HepG2 (cell line): Measurements from ENCODE around the gene CCL19. TPM values are rescaled to one million over a fixed set of nuclear protein-coding genes. Genes with fewer than 3 reads are reported as not detected.

ENCODE experiments used
- CHD4 ChIP-seq: fragments of 200-600 bp; sonication (generic); IDR thresholded peaks from 2 replicates; pipeline ENCODE4 v1.7.0; 2017; ENCODE audit warnings: mild to moderate bottlenecking, low read length, borderline replicate concordance
- GABPB1 ChIP-seq: IDR thresholded peaks from 2 replicates; pipeline ENCODE4 v1.6.1; 2016; ENCODE audit warnings: mild to moderate bottlenecking, missing genetic modification reagents, moderate library complexity, missing compliant biosample characterization
- HMG20B ChIP-seq: conservative IDR thresholded peaks from 2 replicates; pipeline ENCODE4 v1.6.1; 2016; ENCODE audit warnings: missing genetic modification reagents, missing compliant biosample characterization
- KLF15 ChIP-seq: sonication (generic); formaldehyde crosslinking; IDR thresholded peaks from 2 replicates; pipeline ENCODE4 v1.8.1; 2023; ENCODE audit warnings: borderline replicate concordance, mild to moderate bottlenecking, inconsistent platforms, missing genetic modification reagents, mixed read lengths
- MIXL1 ChIP-seq: IDR thresholded peaks from 2 replicates; pipeline ENCODE4 v1.6.1; 2016
- POLR2G ChIP-seq: fragments of 200-400 bp; formaldehyde crosslinking; IDR thresholded peaks from 2 replicates; pipeline ENCODE4 v1.6.1; 2018; ENCODE audit warnings: mild to moderate bottlenecking, low read depth, low read length, moderate library complexity
- REL ChIP-seq: sonication (generic); formaldehyde crosslinking; conservative IDR thresholded peaks from 2 replicates; pipeline ENCODE4 v1.8.0; 2022; ENCODE audit warnings: mild to moderate bottlenecking, missing genetic modification reagents, moderate library complexity
- RFXAP ChIP-seq: sonication (generic); formaldehyde crosslinking; IDR thresholded peaks from 2 replicates; pipeline ENCODE4 v1.4.0; 2020; ENCODE audit warnings: missing genetic modification reagents, borderline replicate concordance
- RXRB ChIP-seq: IDR thresholded peaks from 2 replicates; pipeline ENCODE4 v1.6.1; 2016; ENCODE audit warnings: borderline replicate concordance, missing genetic modification reagents, missing compliant biosample characterization
- SP5 ChIP-seq: IDR thresholded peaks from 2 replicates; pipeline ENCODE4 v1.6.1; 2016; ENCODE audit warnings: low read depth, borderline replicate concordance
- ZNF24 ChIP-seq: fragments of 450-650 bp; IDR thresholded peaks from 2 replicates; pipeline ENCODE4 v1.6.1; 2017; ENCODE audit warnings: antibody characterized with exemption, mild to moderate bottlenecking
- ZNF792 ChIP-seq: IDR thresholded peaks from 2 replicates; pipeline ENCODE4 v1.6.1; 2016
- ZSCAN12 ChIP-seq: sonication (generic); formaldehyde crosslinking; IDR thresholded peaks from 2 replicates; pipeline ENCODE4 v1.9.0; 2021; ENCODE audit warnings: mild to moderate bottlenecking, missing genetic modification reagents
- polyA plus RNA-seq, 8 experiments: library from polyadenylated mRNA; depleted of rRNA in 3 of 8; stranded (reverse) in 7 of 8; unstranded in 1 of 8; fragments of >200 nt; fragmentation: Illumina TruSeq in 4 of 8; extraction: Trizol in 4 of 8; gene quantifications; 2 replicates each; pipeline versions ENCODE4 v1.2.1 to v1.2.3, GENCODE V29; 2011 to 2016; ENCODE audit warnings: low read depth in 4 of 8, missing spikeins in 1 of 8, mixed read lengths in 1 of 8; ENCODE audit not compliant: insufficient read depth in 1 of 8
- total RNA-seq, 5 experiments: library from RNA; depleted of rRNA; stranded (reverse); fragments of >200 nt; fragmentation: Illumina TruSeq; extraction: Trizol; gene quantifications; 2 replicates each; pipeline ENCODE4 v1.2.3, GENCODE V29; 2016; ENCODE audit warnings: low read depth in 1 of 5
- TF ChIP-seq, protein P1 (sequence below): sonication (generic); formaldehyde crosslinking; IDR thresholded peaks from 2 replicates; pipeline ENCODE4 v1.4.0; 2020; ENCODE audit warnings: missing genetic modification reagents, mild to moderate bottlenecking, borderline replicate concordance
- TF ChIP-seq, protein P2 (sequence below): sonication (generic); formaldehyde crosslinking; IDR thresholded peaks from 2 replicates; pipeline ENCODE4 v1.5.1; 2020; ENCODE audit warnings: missing genetic modification reagents, mild to moderate bottlenecking, borderline replicate concordance
- TF ChIP-seq, protein P3 (sequence below): sonication (generic); formaldehyde crosslinking; IDR thresholded peaks from 2 replicates; pipeline ENCODE4 v1.4.0; 2020; ENCODE audit warnings: low read depth, mild to moderate bottlenecking, missing genetic modification reagents
- TF ChIP-seq, protein P4 (sequence below): sonication (generic); formaldehyde crosslinking; IDR thresholded peaks from 2 replicates; pipeline ENCODE4 v1.4.0; 2020; ENCODE audit warnings: missing genetic modification reagents, borderline replicate concordance
- TF ChIP-seq, protein P5 (sequence below): IDR thresholded peaks from 2 replicates; pipeline ENCODE4 v1.6.1; 2016; ENCODE audit warnings: mild to moderate bottlenecking

CCL19 gene
- total and polyA plus RNA-seq, 2 of the 13 experiments (the other 11 are each of a cell fraction or from before 2014, with no cell fraction given): not detected

DNA sequence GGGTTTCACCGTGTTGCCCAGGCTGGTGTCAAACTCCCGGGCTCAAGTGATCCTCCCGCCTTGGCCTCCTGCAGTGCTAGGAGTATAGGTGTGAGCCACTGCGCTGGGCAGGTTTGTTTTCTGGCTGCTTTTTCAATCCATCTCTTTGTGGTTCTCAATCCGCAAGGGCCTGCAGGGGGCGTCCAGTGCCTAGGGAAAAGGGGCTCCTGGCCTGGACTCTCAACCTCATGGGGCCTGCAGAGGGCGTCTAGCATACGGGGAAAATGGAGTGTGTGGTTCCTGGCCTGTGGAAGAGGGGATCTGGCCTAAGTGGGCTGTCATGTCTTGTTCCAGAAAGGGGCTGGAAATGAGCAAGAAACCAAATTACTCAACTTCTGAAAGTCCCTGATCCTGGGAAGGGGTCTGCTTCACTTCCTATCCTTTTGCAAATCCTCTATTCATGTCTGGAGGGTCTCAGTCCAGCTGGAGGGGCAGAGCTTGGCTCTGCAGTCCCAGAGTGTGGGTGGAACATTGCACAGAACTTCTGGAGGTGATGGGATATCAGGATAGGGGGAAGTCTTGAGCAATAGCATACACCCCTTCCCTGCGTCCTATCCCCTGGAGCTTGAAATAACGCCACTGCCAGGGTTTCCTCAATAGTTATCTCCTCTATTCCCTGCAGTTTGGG lies 15.9 kb downstream of the CCL19 start (continued):
- TF ChIP-seq, protein P1, sequence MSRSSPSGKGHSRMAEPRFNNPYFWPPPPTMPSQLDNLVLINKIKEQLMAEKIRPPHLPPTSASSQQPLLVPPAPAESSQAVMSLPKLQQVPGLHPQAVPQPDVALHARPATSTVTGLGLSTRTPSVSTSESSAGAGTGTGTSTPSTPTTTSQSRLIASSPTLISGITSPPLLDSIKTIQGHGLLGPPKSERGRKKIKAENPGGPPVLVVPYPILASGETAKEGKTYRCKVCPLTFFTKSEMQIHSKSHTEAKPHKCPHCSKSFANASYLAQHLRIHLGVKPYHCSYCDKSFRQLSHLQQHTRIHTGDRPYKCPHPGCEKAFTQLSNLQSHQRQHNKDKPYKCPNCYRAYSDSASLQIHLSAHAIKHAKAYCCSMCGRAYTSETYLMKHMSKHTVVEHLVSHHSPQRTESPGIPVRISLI (CRISPR knock-in tag): no peak
- no peak for TF ChIP-seq KLF15
- TF ChIP-seq REL (CRISPR knock-in tag): no peak
- TF ChIP-seq, protein P2, sequence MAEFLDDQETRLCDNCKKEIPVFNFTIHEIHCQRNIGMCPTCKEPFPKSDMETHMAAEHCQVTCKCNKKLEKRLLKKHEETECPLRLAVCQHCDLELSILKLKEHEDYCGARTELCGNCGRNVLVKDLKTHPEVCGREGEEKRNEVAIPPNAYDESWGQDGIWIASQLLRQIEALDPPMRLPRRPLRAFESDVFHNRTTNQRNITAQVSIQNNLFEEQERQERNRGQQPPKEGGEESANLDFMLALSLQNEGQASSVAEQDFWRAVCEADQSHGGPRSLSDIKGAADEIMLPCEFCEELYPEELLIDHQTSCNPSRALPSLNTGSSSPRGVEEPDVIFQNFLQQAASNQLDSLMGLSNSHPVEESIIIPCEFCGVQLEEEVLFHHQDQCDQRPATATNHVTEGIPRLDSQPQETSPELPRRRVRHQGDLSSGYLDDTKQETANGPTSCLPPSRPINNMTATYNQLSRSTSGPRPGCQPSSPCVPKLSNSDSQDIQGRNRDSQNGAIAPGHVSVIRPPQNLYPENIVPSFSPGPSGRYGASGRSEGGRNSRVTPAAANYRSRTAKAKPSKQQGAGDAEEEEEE (CRISPR knock-in tag): no peak
- TF ChIP-seq ZSCAN12: no peak
- no peak for TF ChIP-seq MIXL1 (CRISPR knock-in tag)
- no peak for TF ChIP-seq ZNF24
- peak; percentile 44; the same call in 1 of the 2 replicates for TF ChIP-seq RFXAP
- TF ChIP-seq RXRB (CRISPR knock-in tag): no peak
- TF ChIP-seq SP5 (CRISPR knock-in tag): no peak
- TF ChIP-seq HMG20B (CRISPR knock-in tag): no peak
- TF ChIP-seq, protein P3, sequence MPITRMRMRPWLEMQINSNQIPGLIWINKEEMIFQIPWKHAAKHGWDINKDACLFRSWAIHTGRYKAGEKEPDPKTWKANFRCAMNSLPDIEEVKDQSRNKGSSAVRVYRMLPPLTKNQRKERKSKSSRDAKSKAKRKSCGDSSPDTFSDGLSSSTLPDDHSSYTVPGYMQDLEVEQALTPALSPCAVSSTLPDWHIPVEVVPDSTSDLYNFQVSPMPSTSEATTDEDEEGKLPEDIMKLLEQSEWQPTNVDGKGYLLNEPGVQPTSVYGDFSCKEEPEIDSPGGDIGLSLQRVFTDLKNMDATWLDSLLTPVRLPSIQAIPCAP: no peak
- TF ChIP-seq CHD4: no peak
- no peak for TF ChIP-seq ZNF792 (CRISPR knock-in tag)
- TF ChIP-seq, protein P4, sequence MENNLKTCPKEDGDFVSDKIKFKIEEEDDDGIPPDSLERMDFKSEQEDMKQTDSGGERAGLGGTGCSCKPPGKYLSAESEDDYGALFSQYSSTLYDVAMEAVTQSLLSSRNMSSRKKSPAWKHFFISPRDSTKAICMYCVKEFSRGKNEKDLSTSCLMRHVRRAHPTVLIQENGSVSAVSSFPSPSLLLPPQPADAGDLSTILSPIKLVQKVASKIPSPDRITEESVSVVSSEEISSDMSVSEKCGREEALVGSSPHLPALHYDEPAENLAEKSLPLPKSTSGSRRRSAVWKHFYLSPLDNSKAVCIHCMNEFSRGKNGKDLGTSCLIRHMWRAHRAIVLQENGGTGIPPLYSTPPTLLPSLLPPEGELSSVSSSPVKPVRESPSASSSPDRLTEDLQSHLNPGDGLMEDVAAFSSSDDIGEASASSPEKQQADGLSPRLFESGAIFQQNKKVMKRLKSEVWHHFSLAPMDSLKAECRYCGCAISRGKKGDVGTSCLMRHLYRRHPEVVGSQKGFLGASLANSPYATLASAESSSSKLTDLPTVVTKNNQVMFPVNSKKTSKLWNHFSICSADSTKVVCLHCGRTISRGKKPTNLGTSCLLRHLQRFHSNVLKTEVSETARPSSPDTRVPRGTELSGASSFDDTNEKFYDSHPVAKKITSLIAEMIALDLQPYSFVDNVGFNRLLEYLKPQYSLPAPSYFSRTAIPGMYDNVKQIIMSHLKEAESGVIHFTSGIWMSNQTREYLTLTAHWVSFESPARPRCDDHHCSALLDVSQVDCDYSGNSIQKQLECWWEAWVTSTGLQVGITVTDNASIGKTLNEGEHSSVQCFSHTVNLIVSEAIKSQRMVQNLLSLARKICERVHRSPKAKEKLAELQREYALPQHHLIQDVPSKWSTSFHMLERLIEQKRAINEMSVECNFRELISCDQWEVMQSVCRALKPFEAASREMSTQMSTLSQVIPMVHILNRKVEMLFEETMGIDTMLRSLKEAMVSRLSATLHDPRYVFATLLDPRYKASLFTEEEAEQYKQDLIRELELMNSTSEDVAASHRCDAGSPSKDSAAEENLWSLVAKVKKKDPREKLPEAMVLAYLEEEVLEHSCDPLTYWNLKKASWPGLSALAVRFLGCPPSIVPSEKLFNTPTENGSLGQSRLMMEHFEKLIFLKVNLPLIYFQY: no peak
- TF ChIP-seq, protein P5, sequence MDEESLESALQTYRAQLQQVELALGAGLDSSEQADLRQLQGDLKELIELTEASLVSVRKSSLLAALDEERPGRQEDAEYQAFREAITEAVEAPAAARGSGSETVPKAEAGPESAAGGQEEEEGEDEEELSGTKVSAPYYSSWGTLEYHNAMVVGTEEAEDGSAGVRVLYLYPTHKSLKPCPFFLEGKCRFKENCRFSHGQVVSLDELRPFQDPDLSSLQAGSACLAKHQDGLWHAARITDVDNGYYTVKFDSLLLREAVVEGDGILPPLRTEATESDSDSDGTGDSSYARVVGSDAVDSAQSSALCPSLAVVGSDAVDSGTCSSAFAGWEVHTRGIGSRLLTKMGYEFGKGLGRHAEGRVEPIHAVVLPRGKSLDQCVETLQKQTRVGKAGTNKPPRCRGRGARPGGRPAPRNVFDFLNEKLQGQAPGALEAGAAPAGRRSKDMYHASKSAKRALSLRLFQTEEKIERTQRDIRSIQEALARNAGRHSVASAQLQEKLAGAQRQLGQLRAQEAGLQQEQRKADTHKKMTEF (CRISPR knock-in tag): 0 out of 2 replicates have a peak, but pooled peaks have one; percentile 22
- no peak for TF ChIP-seq GABPB1 (CRISPR knock-in tag)
- no peak for TF ChIP-seq POLR2G
